ENCODE results near the gene SF3B3. TPM values are rescaled to one million over a fixed set of nuclear protein-coding genes. Genes with fewer than 3 reads are reported as not detected.

SF3B3 gene
- total and polyA plus RNA-seq, 10 of the 15 experiments (the other 5 are each of a cell fraction or from before 2014, with no cell fraction given), result 134 to 453 (median 215) TPM

DNA sequence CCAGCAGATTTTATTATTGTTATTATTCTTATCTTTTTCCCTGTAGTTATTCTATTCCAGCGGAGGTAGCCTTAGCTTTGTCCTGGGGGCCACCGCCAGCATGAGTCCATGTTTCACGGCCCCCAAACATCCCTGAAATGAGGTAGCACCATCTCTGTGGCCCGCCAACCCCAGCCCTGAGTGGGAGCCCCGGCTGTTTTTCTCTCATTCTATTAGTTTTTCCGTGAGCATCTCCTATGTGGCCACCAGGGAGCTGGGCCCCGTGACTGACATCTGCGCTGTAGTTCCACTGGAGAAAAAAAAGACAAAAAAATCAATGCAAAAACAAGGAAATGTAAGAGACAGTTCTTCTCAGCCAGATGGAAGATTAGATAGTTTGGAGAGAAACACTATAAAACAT, 79.2 kb downstream of the SF3B3 start:
- ATAC-seq, result no peak
- SMC1A ChIA-PET (ENCODE audit: uncharacterized antibody, unreplicated experiment), result no interaction called here
- RAD21 ChIA-PET (ENCODE audit: unreplicated experiment), result no interaction called here
- H3K36me3 ChIP-seq (ENCODE audit: control insufficient read depth in 2 of 2, insufficient read depth in 2 of 2, low read length in 1 of 2), result no peaks in the 10 kb centered on the region
- no peak overlapping the region for H3K9ac ChIP-seq (ENCODE audit: control insufficient read depth, insufficient read depth, low read length)
- POLR2A ChIA-PET, result interaction anchor here (1.0 kb wide), 1 partner anchor 9 kb away, joined by 3 read pairs; no protein-coding TSS in a partner anchor
- peaks cover 0 to 1% of the 10 kb centered on the region in 2 experiments; a peak in 2 of 4 replicates for H3K27me3 ChIP-seq (replicated peaks in 1 of 2; ENCODE audit: control insufficient read depth in 2 of 2, insufficient read depth in 2 of 2, low read length in 1 of 2)
- no peak for TF ChIP-seq ZNF622 (IDR thresholded peaks at IDR 0.05)
- TF ChIP-seq RUNX3 (IDR thresholded peaks at IDR 0.05; ENCODE audit: low read length), result no peak
- in situ Hi-C loops (cut with MboI), result no loop called here
- CTCF ChIA-PET, result interaction anchor here (0.6 kb wide), 1 partner anchor 32 kb away, joined by 3 read pairs; no protein-coding TSS in a partner anchor
- no peaks in the 10 kb centered on the region for H3K9me3 ChIP-seq (replicated peaks; ENCODE audit: control insufficient read depth, insufficient read depth, low read length)
- intact Hi-C loops (cut with micrococcal nuclease; ENCODE audit: unreplicated experiment), result no loop called here
- no peaks in the 10 kb centered on the region for H3K4me1 ChIP-seq (ENCODE audit: control insufficient read depth, insufficient read depth, low read length)
- H3K4me2 ChIP-seq (ENCODE audit: control insufficient read depth, insufficient read depth), result no peak overlapping the region
- H2AFZ ChIP-seq (ENCODE audit: control insufficient read depth, low read depth, low read length), result no peak overlapping the region
- WGBS (ENCODE audit: insufficient coverage, insufficient replicate concordance, low lambda C conversion rate, missing lambda C conversion rate), result 43% methylated on average over 8 of the region's 8 CpGs
- no peak for FAIRE-seq
- H3K79me2 ChIP-seq (ENCODE audit: control insufficient read depth, insufficient read depth, low read length), result no peaks in the 10 kb centered on the region
- no peak overlapping the region for H3K4me3 ChIP-seq
- no peak overlapping the region for H3K27ac ChIP-seq (ENCODE audit: control insufficient read depth, insufficient read depth)
- DNase-seq (ENCODE audit: low read depth, low spot score), result no peak
- H4K20me1 ChIP-seq (ENCODE audit: control insufficient read depth, insufficient read depth), result no peaks in the 10 kb centered on the region
- no TSS peak for BruUV-seq (replicated peaks)

GRCh38 chr16:70604407-70605282, 81.0 kb downstream of the SF3B3 start:
- 37% methylated on average over 8 of the region's 8 CpGs for WGBS (ENCODE audit: insufficient coverage, insufficient replicate concordance, low lambda C conversion rate, missing lambda C conversion rate)
- TF ChIP-seq E2F8 (IDR thresholded peaks at IDR 0.05; ENCODE audit: low read depth, partially characterized antibody), result no peak
- TF ChIP-seq HDAC2 (IDR thresholded peaks at IDR 0.05), result no peak
- no peak for TF ChIP-seq YBX1 (IDR thresholded peaks at IDR 0.05)
- TF ChIP-seq, protein P1, sequence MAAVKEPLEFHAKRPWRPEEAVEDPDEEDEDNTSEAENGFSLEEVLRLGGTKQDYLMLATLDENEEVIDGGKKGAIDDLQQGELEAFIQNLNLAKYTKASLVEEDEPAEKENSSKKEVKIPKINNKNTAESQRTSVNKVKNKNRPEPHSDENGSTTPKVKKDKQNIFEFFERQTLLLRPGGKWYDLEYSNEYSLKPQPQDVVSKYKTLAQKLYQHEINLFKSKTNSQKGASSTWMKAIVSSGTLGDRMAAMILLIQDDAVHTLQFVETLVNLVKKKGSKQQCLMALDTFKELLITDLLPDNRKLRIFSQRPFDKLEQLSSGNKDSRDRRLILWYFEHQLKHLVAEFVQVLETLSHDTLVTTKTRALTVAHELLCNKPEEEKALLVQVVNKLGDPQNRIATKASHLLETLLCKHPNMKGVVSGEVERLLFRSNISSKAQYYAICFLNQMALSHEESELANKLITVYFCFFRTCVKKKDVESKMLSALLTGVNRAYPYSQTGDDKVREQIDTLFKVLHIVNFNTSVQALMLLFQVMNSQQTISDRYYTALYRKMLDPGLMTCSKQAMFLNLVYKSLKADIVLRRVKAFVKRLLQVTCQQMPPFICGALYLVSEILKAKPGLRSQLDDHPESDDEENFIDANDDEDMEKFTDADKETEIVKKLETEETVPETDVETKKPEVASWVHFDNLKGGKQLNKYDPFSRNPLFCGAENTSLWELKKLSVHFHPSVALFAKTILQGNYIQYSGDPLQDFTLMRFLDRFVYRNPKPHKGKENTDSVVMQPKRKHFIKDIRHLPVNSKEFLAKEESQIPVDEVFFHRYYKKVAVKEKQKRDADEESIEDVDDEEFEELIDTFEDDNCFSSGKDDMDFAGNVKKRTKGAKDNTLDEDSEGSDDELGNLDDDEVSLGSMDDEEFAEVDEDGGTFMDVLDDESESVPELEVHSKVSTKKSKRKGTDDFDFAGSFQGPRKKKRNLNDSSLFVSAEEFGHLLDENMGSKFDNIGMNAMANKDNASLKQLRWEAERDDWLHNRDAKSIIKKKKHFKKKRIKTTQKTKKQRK (IDR thresholded peaks at IDR 0.05; ENCODE audit: low read depth, low read length), result no peak
- peaks cover 0 to 1% of the 10 kb centered on the region in 2 experiments; a peak in 2 of 4 replicates for H3K27me3 ChIP-seq (replicated peaks in 1 of 2; ENCODE audit: control insufficient read depth in 2 of 2, insufficient read depth in 2 of 2, low read length in 1 of 2)
- H2AFZ ChIP-seq (ENCODE audit: control insufficient read depth, low read depth, low read length), result no peak overlapping the region
- no peak overlapping the region for H3K9ac ChIP-seq (ENCODE audit: control insufficient read depth, insufficient read depth, low read length)
- no peaks in the 10 kb centered on the region for H3K36me3 ChIP-seq (ENCODE audit: control insufficient read depth in 2 of 2, insufficient read depth in 2 of 2, low read length in 1 of 2)
- ATAC-seq (no peak), DNase-seq (ENCODE audit: low read depth, low spot score) (no peak), FAIRE-seq (no peak)
- POLR2A ChIA-PET, result no interaction called here
- H3K4me3 ChIP-seq, result no peak overlapping the region
- no peak overlapping the region for H3K27ac ChIP-seq (ENCODE audit: control insufficient read depth, insufficient read depth)
- RAD21 ChIA-PET (ENCODE audit: unreplicated experiment), result no interaction called here
- no peaks in the 10 kb centered on the region for H4K20me1 ChIP-seq (ENCODE audit: control insufficient read depth, insufficient read depth)
- H3K4me1 ChIP-seq (ENCODE audit: control insufficient read depth, insufficient read depth, low read length), result no peaks in the 10 kb centered on the region
- no peaks in the 10 kb centered on the region for H3K79me2 ChIP-seq (ENCODE audit: control insufficient read depth, insufficient read depth, low read length)
- H3K4me2 ChIP-seq (ENCODE audit: control insufficient read depth, insufficient read depth), result no peak overlapping the region
- SMC1A ChIA-PET (ENCODE audit: uncharacterized antibody, unreplicated experiment), result no interaction called here
- BruUV-seq (replicated peaks), result no TSS peak
- in situ Hi-C loops (cut with MboI) (no loop called here), intact Hi-C loops (cut with micrococcal nuclease; ENCODE audit: unreplicated experiment) (no loop called here)
- CTCF ChIA-PET, result no interaction called here
- H3K9me3 ChIP-seq (replicated peaks; ENCODE audit: control insufficient read depth, insufficient read depth, low read length), result no peaks in the 10 kb centered on the region

Data from GM12878 (cell line).